Caco-2 (cell line): ENCODE data around the gene CDK11B. TPM values are rescaled to one million over a fixed set of nuclear protein-coding genes. Genes with fewer than 3 reads are reported as not detected.

Experiments
- BruUV-seq: library from RNA; stranded (reverse); fragments of 400-500 nt; replicated peaks from 2 replicates; lab custom pipeline; 2021; lab: Mats Ljungman, UMichigan
- CTCF ChIA-PET: fragments of 300-600 bp; sonication (Branson Sonifier 250); formaldehyde crosslinking; loops from one replicate; lab custom pipeline; 2022; ENCODE audit warnings: antibody characterized with exemption; lab: Charles Lee
- POLR2A ChIA-PET: fragments of 300-600 bp; sonication (Branson Sonifier 250); formaldehyde crosslinking; loops from one replicate; lab custom pipeline; 2022; ENCODE audit warnings: antibody characterized with exemption; lab: Charles Lee
- DNase-seq, 2 experiments: peaks; one replicate each; pipeline versions ENCODE4 v3.0.0 to v3.0.0-alpha.2; 2020 to 2022
- H3K27me3 ChIP-seq: replicated peaks from 2 replicates; pipeline ENCODE4 v1.6.0; 2011; ENCODE audit warnings: low read length; ENCODE audit not compliant: control insufficient read depth, insufficient read depth
- H3K36me3 ChIP-seq: 2 replicates; pipeline ENCODE4 v1.5.1; 2011; ENCODE audit warnings: low read length; ENCODE audit not compliant: control insufficient read depth, insufficient read depth
- H3K4me1 ChIP-seq: fragments of 250-450 bp; sonication (Bioruptor Pico); 2 replicates; pipeline ENCODE4 v1.5.1; 2020; ENCODE audit warnings: mild to moderate bottlenecking
- H3K4me3 ChIP-seq: 2 replicates; pipeline ENCODE4 v1.5.1; 2011; ENCODE audit warnings: low read depth, mild to moderate bottlenecking, control low read depth, low read length
- H3K9me3 ChIP-seq: fragments of 250-450 bp; sonication (Bioruptor Pico); 2 replicates; pipeline ENCODE4 v1.5.1; 2020; ENCODE audit warnings: mild to moderate bottlenecking, moderate library complexity
- H3K27ac Mint-ChIP-seq: one replicate; pipeline ENCODE4 v1.8.0; 2022; ENCODE audit warnings: mixed read lengths; ENCODE audit not compliant: unreplicated experiment
- H3K27me3 Mint-ChIP-seq: one replicate; pipeline ENCODE4 v1.8.0; 2022; ENCODE audit warnings: mixed read lengths; ENCODE audit not compliant: insufficient read depth, unreplicated experiment
- H3K36me3 Mint-ChIP-seq: one replicate; pipeline ENCODE4 v1.8.0; 2022; ENCODE audit warnings: mild to moderate bottlenecking, mixed read lengths; ENCODE audit not compliant: insufficient read depth, unreplicated experiment
- H3K4me1 Mint-ChIP-seq: one replicate; pipeline ENCODE4 v1.8.0; 2022; ENCODE audit warnings: low read depth, mixed read lengths; ENCODE audit not compliant: unreplicated experiment
- H3K4me3 Mint-ChIP-seq: one replicate; pipeline ENCODE4 v1.8.0; 2022; ENCODE audit warnings: mild to moderate bottlenecking, moderate library complexity, mixed read lengths; ENCODE audit not compliant: unreplicated experiment
- H3K9me3 Mint-ChIP-seq: one replicate; pipeline ENCODE4 v1.8.0; 2022; ENCODE audit warnings: mixed read lengths; ENCODE audit not compliant: unreplicated experiment
- CTCF ChIP-seq, 2 experiments: fragments of 200-600 bp in 1 of 2; IDR thresholded peaks; 1 replicate in 1 of 2; 2 replicates in 1 of 2; pipeline versions ENCODE4 v1.5.1 to v1.8.0; 2011 to 2022; ENCODE audit warnings: antibody characterized with exemption in 1 of 2, control low read depth in 1 of 2, inconsistent platforms in 1 of 2, low read depth in 1 of 2, low read length in 1 of 2, mild to moderate bottlenecking in 1 of 2, moderate library complexity in 1 of 2; ENCODE audit not compliant: insufficient read depth in 1 of 2, severe bottlenecking in 1 of 2, unreplicated experiment in 1 of 2
- intact Hi-C: fragments of 100-400 bp; cut with micrococcal nuclease; formaldehyde crosslinking; loops from one replicate; pipeline ENCODE4 v1.10.0; 2022; ENCODE audit not compliant: unreplicated experiment
- total RNA-seq: library from RNA; stranded (reverse); gene quantifications from 2 replicates; pipeline ENCODE4 v1.2.3, GENCODE V29; 2022

The CDK11B gene
- total RNA-seq, 1 experiment from 2014 or later: 30.2 TPM

- H3K27ac Mint-ChIP-seq: no peak overlapping the region
- no peaks in the 10 kb centered on the region for H3K9me3 ChIP-seq
- no peaks in the 10 kb centered on the region for H3K9me3 Mint-ChIP-seq
- no peak overlapping the region for H3K4me3 Mint-ChIP-seq
- no peak for TF ChIP-seq CTCF (IDR thresholded peaks at IDR 0.05; ENCODE audit: insufficient read depth in 1 of 2, low read depth in 1 of 2, low read length in 1 of 2, severe bottlenecking in 1 of 2, unreplicated experiment in 1 of 2)
- H3K4me1 Mint-ChIP-seq: no peaks in the 10 kb centered on the region
- H3K27me3 ChIP-seq: no peaks in the 10 kb centered on the region
- no peaks in the 10 kb centered on the region for H3K36me3 ChIP-seq
- no peaks in the 10 kb centered on the region for H3K27me3 Mint-ChIP-seq
- no peak for DNase-seq
- BruUV-seq: no TSS peak
- ChIA-PET CTCF (no interaction called here), POLR2A (no interaction called here)
- intact Hi-C loops: no loop called here
- no peaks in the 10 kb centered on the region for H3K36me3 Mint-ChIP-seq
- H3K4me3 ChIP-seq: no peak overlapping the region
- no peaks in the 10 kb centered on the region for H3K4me1 ChIP-seq
Measured at GRCh38 chr1:1605724-1606123, 53.1 kb downstream of the CDK11B start.

- intact Hi-C loops: no loop called here
- no peaks in the 10 kb centered on the region for H3K36me3 Mint-ChIP-seq
- Histone ChIP-seq H3K4me3 (no peak overlapping the region), H3K9me3 (no peaks in the 10 kb centered on the region), H3K36me3 (no peaks in the 10 kb centered on the region), H3K4me1 (no peaks in the 10 kb centered on the region; the same call in 1 of the 2 replicates), H3K27me3 (no peaks in the 10 kb centered on the region)
- DNase-seq: no peak
- ChIA-PET CTCF (no interaction called here), POLR2A (no interaction called here)
- H3K4me1 Mint-ChIP-seq: no peaks in the 10 kb centered on the region
- TF ChIP-seq CTCF (IDR thresholded peaks at IDR 0.05; ENCODE audit: insufficient read depth in 1 of 2, low read depth in 1 of 2, low read length in 1 of 2, severe bottlenecking in 1 of 2, unreplicated experiment in 1 of 2): no peak
- no peak overlapping the region for H3K4me3 Mint-ChIP-seq
- no peaks in the 10 kb centered on the region for H3K9me3 Mint-ChIP-seq
- H3K27ac Mint-ChIP-seq: no peak overlapping the region
- H3K27me3 Mint-ChIP-seq: no peaks in the 10 kb centered on the region
- BruUV-seq: no TSS peak
Measured at GRCh38 chr1:1605034-1605591, 53.7 kb downstream of the CDK11B start.

GRCh38 chr1:1604374-1605033 is 54.3 kb downstream of the CDK11B start:
- Histone ChIP-seq H3K4me3 (no peak overlapping the region), H3K36me3 (no peaks in the 10 kb centered on the region), H3K27me3 (no peaks in the 10 kb centered on the region), H3K4me1 (no peaks in the 10 kb centered on the region; the same call in 1 of the 2 replicates), H3K9me3 (no peaks in the 10 kb centered on the region)
- H3K27me3 Mint-ChIP-seq: no peaks in the 10 kb centered on the region
- intact Hi-C loops: no loop called here
- H3K9me3 Mint-ChIP-seq: no peaks in the 10 kb centered on the region
- POLR2A ChIA-PET: no interaction called here
- no peak overlapping the region for H3K27ac Mint-ChIP-seq
- no peaks in the 10 kb centered on the region for H3K4me1 Mint-ChIP-seq
- no peak overlapping the region for H3K4me3 Mint-ChIP-seq
- CTCF ChIA-PET: no interaction called here
- no peaks in the 10 kb centered on the region for H3K36me3 Mint-ChIP-seq
- no peak for TF ChIP-seq CTCF (IDR thresholded peaks at IDR 0.05; ENCODE audit: insufficient read depth in 1 of 2, low read depth in 1 of 2, low read length in 1 of 2, severe bottlenecking in 1 of 2, unreplicated experiment in 1 of 2)
- no peak for DNase-seq
- no TSS peak for BruUV-seq
